ENCODE data around the gene NEURL1B.
A peak's percentile ranks its signal among the peaks of the same experiment; 100 is the strongest.

NEURL1B gene

DNA sequence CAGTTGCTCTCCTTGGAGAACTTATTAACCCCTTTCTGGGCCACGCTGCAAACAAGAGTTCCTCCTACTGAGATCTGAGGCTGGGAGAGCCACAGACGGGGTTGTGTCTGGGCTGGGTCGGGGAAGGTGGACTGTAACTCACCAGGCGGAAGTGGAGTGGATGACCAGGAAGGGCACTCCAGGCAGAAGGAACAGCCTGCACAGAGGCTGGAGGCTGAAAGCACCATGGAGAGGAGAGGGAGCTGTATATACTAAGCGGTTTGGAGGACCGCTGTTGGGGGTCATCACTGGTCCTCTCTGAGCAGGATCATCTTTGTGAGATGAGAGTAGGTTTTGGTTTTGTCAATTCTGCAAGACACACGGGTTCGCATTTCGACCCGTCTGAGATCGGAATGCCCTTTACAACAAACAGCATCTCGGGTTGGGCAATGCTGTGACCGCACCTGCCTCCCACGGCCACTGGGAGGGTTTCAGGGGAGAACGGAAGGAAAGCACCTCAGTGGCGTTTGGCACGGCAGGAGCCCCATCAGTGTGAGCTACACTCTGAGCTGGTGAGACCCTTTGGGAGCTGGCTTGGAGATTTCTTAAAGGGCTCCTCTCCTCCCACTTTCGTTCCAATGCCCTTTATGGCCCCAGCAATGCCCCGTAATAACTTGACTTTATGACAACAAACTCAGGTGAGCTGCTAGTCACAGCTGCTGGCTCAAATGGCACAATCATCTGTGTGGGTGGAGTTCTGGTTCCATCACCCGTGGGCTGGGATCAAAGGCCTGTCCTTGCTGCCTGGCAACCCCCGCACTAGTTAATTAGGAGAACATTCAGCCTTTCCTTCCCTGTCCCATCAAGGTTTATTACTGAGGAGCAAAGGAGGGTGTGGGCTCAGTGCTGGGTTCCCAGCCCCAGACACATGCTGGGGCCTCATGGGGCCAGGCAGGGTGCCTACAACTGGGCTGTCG, 18.7 kb upstream of the NEURL1B start:
- TF ChIP-seq, protein P1, sequence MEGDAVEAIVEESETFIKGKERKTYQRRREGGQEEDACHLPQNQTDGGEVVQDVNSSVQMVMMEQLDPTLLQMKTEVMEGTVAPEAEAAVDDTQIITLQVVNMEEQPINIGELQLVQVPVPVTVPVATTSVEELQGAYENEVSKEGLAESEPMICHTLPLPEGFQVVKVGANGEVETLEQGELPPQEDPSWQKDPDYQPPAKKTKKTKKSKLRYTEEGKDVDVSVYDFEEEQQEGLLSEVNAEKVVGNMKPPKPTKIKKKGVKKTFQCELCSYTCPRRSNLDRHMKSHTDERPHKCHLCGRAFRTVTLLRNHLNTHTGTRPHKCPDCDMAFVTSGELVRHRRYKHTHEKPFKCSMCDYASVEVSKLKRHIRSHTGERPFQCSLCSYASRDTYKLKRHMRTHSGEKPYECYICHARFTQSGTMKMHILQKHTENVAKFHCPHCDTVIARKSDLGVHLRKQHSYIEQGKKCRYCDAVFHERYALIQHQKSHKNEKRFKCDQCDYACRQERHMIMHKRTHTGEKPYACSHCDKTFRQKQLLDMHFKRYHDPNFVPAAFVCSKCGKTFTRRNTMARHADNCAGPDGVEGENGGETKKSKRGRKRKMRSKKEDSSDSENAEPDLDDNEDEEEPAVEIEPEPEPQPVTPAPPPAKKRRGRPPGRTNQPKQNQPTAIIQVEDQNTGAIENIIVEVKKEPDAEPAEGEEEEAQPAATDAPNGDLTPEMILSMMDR (conservative IDR thresholded peaks at IDR 0.05), result 0 out of 2 replicates have a peak, but pooled peaks have one; percentile 16
- H3K27ac ChIP-seq, result no peak overlapping the region

DNA sequence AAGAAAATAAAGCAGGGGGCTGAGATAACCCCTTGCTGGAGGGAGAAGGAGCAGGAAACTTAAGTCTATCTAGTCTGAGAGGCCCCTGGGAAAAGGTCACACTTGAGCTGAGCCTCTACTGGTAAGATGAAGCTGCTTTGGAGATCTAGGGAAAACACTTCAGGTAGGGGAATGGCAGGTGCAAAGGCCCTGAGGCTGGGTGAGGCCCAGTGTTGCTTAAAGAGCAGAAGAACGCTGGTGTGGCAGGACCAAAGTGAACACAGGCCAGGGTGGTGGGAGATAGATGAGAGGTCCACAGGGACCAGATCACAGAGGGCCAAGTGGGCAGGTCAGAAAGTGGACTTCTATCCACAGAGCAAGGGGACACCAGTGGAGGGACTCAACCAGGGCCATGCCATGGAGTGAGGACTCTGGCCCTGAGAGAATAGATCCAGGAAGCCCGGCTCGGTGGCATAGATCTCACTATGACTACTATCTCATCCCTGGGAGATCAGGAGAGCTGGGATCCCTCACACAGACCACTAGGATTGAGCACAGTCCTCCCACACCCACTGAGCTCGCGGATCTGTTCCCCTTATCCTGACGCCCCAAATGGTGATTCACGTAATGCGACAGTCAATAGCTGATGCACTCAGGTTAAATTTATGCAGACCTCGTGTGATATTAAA, 17.6 kb upstream of the NEURL1B start:
- no peak overlapping the region for H3K27ac ChIP-seq
- TF ChIP-seq, protein P1 (conservative IDR thresholded peaks at IDR 0.05), result no peak

DNA sequence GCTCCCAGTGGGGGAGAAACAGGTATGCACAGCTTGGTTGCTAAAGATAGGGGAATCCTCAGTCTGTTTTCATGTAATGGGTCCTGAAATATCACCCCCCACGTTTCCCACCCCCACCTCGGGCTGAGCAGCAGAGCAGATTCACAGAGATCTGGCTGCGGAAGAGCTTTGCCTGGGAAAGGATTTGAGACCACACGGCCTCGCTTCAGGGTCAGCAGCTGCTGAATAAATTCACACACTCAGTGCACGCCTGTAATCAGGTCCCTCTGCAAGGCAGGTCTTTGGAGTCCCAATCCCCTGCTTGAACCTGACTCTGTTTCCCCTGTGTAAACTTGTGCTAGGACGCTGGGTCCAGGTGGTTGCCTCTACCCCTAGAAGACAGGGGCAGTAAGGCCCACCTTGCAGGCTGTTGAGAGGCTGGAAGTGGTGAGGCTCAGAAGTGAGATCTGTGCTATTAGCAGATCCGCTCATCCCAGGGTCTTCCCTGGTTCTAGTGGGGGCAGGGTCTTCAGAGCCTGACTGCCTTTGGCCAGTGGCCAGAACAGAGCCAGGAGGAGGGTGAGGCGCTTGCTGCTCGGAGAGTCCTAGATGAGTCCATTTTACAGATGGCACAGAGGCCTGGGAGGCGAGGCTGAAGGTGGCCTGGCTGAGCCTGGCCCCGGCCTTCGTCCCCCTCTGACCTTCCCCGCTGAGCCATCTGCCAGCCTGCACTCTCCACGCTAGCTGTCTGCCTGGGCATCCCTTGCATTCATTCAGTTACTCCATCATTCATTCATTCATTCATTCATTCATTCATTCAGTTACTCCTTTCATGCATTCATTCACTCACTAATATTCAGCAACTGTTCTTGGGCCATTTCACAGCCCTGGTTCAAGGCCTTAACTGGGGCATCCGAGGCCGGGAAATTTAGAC, 16.7 kb upstream of the NEURL1B start:
- TF ChIP-seq, protein P1 (conservative IDR thresholded peaks at IDR 0.05), result no peak
- no peak overlapping the region for H3K27ac ChIP-seq

DNA sequence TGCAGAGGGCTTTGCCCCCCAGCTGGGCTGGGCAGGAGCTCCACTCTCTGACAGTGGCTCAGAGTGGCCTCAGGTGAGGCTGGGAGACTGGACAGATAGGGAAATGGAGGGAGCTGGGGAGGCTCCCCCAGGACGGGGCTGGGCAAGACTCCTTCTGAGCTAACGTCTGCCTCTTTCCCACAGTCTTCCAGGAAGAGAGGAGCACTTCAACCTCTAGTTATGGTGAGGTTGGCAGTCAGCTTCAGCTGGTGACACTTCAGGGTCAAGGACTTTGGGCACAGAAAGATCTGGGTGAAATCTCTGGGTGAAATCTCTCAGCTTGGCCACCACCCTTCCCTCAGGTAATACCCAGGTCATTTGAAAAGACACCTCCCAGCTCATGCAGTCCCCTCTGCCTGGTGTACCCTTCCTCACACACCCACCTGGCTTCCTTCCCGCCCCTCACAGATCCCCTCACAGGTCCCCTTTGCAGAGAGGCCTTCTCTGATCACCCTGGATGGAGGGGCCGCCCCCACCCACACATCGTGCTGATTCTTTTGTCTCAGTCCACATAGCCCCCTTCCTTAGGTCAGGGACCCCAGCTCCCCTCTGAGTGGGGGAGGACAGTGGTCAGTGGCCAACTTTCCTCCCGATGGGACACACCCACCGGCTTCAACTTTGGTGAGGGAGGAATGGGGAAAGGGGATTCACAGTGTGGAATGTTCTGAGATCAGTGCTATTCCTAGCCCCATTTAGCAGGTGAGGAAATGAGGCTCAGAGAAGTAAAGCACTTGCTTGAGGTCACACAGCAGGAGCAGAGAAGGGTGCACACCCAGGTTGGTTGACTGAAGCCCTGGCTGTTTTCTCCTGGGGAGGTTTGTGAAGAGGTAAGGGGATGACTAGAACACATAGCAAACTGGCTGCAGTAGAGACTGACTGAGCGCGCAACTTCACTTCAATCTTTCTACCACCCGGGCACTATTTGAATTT, 15.8 kb upstream of the NEURL1B start:
- TF ChIP-seq, protein P1 (conservative IDR thresholded peaks at IDR 0.05), result no peak
- H3K27ac ChIP-seq, result no peak overlapping the region

DNA sequence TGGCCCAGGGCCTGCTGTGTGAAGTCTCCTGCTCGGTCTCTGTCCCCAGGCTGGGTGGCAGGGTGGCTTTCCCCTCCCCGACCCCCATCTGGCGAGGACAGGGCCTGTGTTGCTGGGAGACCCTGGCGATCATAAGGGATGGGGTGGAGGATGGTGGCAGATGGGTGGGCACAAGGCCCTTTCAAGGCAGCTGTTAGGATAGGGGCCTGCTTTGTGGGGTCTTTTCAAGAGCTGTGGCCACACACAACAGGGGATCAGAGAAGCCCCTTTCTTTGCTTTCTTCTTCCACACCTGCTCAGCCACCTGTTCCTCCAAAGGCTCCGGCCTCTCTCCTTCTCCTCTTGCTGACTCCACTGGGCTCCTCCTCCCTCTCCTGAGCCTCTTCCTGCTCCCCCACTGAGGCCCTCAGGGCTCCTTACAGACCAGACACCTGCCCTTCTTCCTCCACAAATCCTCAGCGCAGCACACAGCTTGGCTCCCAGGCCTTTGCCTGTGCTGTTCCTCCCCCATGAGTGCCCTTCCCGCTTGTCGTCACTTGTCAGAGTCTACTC, 15.0 kb upstream of the NEURL1B start:
- H3K27ac ChIP-seq, result no peak overlapping the region
- TF ChIP-seq, protein P1 (conservative IDR thresholded peaks at IDR 0.05), result no peak

DNA sequence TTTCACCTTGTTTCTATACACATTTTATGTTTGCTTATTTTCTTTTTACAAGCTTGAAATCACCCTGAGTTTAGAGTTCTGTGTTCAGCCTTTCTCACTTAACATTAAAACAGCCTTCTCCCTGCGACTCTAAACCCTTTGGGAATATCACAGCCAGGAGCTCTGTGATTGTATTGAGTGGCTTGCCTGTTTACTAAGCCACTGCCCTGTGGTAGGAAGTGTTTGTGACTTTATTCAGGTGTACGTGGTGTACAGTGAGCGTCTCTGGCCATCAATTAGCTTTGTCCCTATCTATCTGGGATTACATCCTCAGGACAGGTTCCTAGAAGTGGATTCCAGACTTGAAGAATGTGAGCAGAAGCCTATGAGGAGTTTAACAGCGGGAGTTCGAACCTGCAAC, 11.0 kb upstream of the NEURL1B start:
- TF ChIP-seq, protein P1 (conservative IDR thresholded peaks at IDR 0.05), result no peak

More for the DNA sequence above, 11.0 kb upstream of the NEURL1B start:
- no peak overlapping the region for H3K27ac ChIP-seq

Data from VCaP (cell line).